Measurements from ENCODE around the gene RNF212. TPM values are rescaled to one million over a fixed set of nuclear protein-coding genes. Genes with fewer than 3 reads are reported as not detected.
A peak's percentile ranks its signal among the peaks of the same experiment; 100 is the strongest.

The RNF212 gene
- total and polyA plus RNA-seq, 2 of the 13 experiments (the other 11 are each of a cell fraction or from before 2014, with no cell fraction given): not detected

GRCh38 chr4:1137063-1137776 lies 23.9 kb upstream of the RNF212 start:
- ChIA-PET POLR2A (no interaction called here), CTCF (ENCODE audit: low intra/inter-chr PET ratio, low total read pairs) (no interaction called here)
- FAIRE-seq: no peak
- Histone ChIP-seq H3K9me3 (ENCODE audit: low read length) (no peaks in the 10 kb centered on the region), H4K20me1 (ENCODE audit: insufficient read depth, low read length) (no peaks in the 10 kb centered on the region), H3K4me2 (ENCODE audit: low read depth, low read length) (peak overlapping the region; percentile 22), H3K9ac (ENCODE audit: insufficient read depth, low read depth, low read length) (no peak overlapping the region), H3K36me3 (replicated peaks in 1 of 2; ENCODE audit: control insufficient read depth in 1 of 2, insufficient read depth in 2 of 2, low read length in 2 of 2) (no peaks in the 10 kb centered on the region), H3K27ac (ENCODE audit: extremely low read length, insufficient read depth, low read length) (no peak overlapping the region), H3K79me2 (ENCODE audit: insufficient read depth, low read length) (no peaks in the 10 kb centered on the region), H2AFZ (ENCODE audit: low read length) (no peak overlapping the region), H3K27me3 (ENCODE audit: control insufficient read depth in 1 of 2, insufficient read depth in 2 of 2, low read length in 2 of 2) (peaks cover 2 to 9% of the 10 kb centered on the region in 2 experiments; a peak in 1 of 5 replicates), H3K4me3 (replicated peaks in 1 of 3; ENCODE audit: insufficient read depth in 1 of 3, low read depth in 2 of 3, low read length in 3 of 3) (no peak overlapping the region), H3K4me1 (ENCODE audit: insufficient read depth, low read length) (no peaks in the 10 kb centered on the region)
- intact Hi-C loops (cut with micrococcal nuclease; ENCODE audit: unreplicated experiment) (no loop called here), in situ Hi-C loops (cut with HindIII; ENCODE audit: extremely low pct_ligation_motif_present, low pct_unique_long_range_greater_than_20kb) (no loop called here)
- no peak for TF ChIP-seq NCOA5 (CRISPR knock-in tag; IDR thresholded peaks at IDR 0.05)
- TF ChIP-seq SPEN (CRISPR knock-in tag; IDR thresholded peaks at IDR 0.05; ENCODE audit: low read depth): no peak
- TF ChIP-seq NFYC (CRISPR knock-in tag; IDR thresholded peaks at IDR 0.05): no peak
- no peak for TF ChIP-seq SNAPC2 (CRISPR knock-in tag; IDR thresholded peaks at IDR 0.05)
- TF ChIP-seq GTF2F1 (IDR thresholded peaks at IDR 0.05; ENCODE audit: low read length): no peak
- TF ChIP-seq PTBP1 (IDR thresholded peaks at IDR 0.05; ENCODE audit: low read depth, low read length, poor library complexity, severe bottlenecking): no peak
- no peak for TF ChIP-seq XRCC5 (optimal IDR thresholded peaks at IDR 0.05; ENCODE audit: low read length)
- TF ChIP-seq JUND (CRISPR knock-in tag; IDR thresholded peaks at IDR 0.05): no peak
- TF ChIP-seq, protein P1, sequence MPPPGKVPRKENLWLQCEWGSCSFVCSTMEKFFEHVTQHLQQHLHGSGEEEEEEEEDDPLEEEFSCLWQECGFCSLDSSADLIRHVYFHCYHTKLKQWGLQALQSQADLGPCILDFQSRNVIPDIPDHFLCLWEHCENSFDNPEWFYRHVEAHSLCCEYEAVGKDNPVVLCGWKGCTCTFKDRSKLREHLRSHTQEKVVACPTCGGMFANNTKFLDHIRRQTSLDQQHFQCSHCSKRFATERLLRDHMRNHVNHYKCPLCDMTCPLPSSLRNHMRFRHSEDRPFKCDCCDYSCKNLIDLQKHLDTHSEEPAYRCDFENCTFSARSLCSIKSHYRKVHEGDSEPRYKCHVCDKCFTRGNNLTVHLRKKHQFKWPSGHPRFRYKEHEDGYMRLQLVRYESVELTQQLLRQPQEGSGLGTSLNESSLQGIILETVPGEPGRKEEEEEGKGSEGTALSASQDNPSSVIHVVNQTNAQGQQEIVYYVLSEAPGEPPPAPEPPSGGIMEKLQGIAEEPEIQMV (CRISPR knock-in tag; IDR thresholded peaks at IDR 0.05; ENCODE audit: low read depth): no peak
- TF ChIP-seq, protein P2, sequence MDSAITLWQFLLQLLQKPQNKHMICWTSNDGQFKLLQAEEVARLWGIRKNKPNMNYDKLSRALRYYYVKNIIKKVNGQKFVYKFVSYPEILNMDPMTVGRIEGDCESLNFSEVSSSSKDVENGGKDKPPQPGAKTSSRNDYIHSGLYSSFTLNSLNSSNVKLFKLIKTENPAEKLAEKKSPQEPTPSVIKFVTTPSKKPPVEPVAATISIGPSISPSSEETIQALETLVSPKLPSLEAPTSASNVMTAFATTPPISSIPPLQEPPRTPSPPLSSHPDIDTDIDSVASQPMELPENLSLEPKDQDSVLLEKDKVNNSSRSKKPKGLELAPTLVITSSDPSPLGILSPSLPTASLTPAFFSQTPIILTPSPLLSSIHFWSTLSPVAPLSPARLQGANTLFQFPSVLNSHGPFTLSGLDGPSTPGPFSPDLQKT (CRISPR knock-in tag; IDR thresholded peaks at IDR 0.05; ENCODE audit: borderline replicate concordance): no peak
- no peak for TF ChIP-seq ZNF530 (CRISPR knock-in tag; IDR thresholded peaks at IDR 0.05; ENCODE audit: low read depth)
- TF ChIP-seq GABPB1 (CRISPR knock-in tag; IDR thresholded peaks at IDR 0.05): no peak
- no peak for TF ChIP-seq ETV5 (CRISPR knock-in tag; IDR thresholded peaks at IDR 0.05; ENCODE audit: borderline replicate concordance)
- TF ChIP-seq ZNF34 (CRISPR knock-in tag; IDR thresholded peaks at IDR 0.05; ENCODE audit: borderline replicate concordance): no peak
- TF ChIP-seq ZNF841 (CRISPR knock-in tag; IDR thresholded peaks at IDR 0.05; ENCODE audit: borderline replicate concordance): no peak
- BruUV-seq (replicated peaks): no TSS peak
- DNase-seq (ENCODE audit: low spot score): no peak
- no peak for ATAC-seq
- WGBS (ENCODE audit: low lambda C conversion rate): 37% methylated on average over 8 of the region's 8 CpGs

All from HepG2 (cell line).